Skeletal muscle tissue (tissue), 4 donors: Measurements from ENCODE around the gene IQCN. TPM values are rescaled to one million over a fixed set of nuclear protein-coding genes. Genes with fewer than 3 reads are reported as not detected.

Experiments used
- H3K27ac ChIP-seq: one replicate; pipeline ENCODE4 v1.7.0; 2013; ENCODE audit warnings: mild to moderate bottlenecking, low read depth, low read length, inconsistent platforms
- H3K27me3 ChIP-seq, 3 donors: one replicate each; pipeline ENCODE4 v1.7.0; 2013; ENCODE audit warnings: low read length in 3 of 3; ENCODE audit not compliant: control insufficient read depth in 3 of 3, insufficient read depth in 3 of 3
- H3K36me3 ChIP-seq, 3 donors: one replicate each; pipeline ENCODE4 v1.7.0; 2013; ENCODE audit warnings: low read length in 3 of 3; ENCODE audit not compliant: control insufficient read depth in 3 of 3, insufficient read depth in 3 of 3
- H3K4me1 ChIP-seq, 3 donors: one replicate each; pipeline ENCODE4 v1.7.0; 2013; ENCODE audit warnings: low read length in 3 of 3, mild to moderate bottlenecking in 3 of 3; ENCODE audit not compliant: control insufficient read depth in 3 of 3, insufficient read depth in 3 of 3
- H3K4me3 ChIP-seq, 3 donors: one replicate each; pipeline ENCODE4 v1.7.0; 2013; ENCODE audit warnings: low read length in 3 of 3
- H3K9ac ChIP-seq, 3 donors: one replicate each; pipeline ENCODE4 v1.7.0; 2013; ENCODE audit warnings: low read length in 3 of 3, mild to moderate bottlenecking in 3 of 3, moderate library complexity in 2 of 3, low read depth in 1 of 3
- H3K9me3 ChIP-seq, 3 donors: one replicate each; pipeline ENCODE4 v1.7.0; 2013; ENCODE audit warnings: low read length in 3 of 3; ENCODE audit not compliant: control insufficient read depth in 3 of 3
- total RNA-seq: library from RNA; depleted of rRNA; stranded (reverse); fragments of >200 nt; gene quantifications from one replicate; pipeline ENCODE4 v1.2.3, GENCODE V29; 2014
- donor health status: Osteomylitis.

IQCN gene
- total RNA-seq, 1 donor from 2014 or later: 0.52 TPM

DNA sequence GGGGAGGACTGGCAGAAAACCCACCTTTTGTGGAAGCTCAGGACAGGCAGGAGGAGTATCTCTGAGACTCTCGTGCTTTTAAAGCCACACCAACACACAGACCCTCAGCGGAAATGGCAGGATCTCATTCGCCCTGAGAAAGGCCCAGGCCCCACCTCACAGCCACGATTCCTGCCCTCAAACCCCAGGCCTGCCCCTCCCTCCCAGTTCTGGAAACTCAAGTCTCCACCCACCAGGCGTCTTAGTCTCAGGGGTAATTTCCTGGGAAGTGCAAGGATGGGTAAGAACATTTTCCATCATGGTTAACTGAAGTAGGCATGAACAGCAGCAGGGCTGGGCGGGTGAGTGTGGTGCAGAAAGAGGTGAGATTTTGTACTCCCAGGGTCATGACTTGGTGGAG lies 40.1 kb downstream of the IQCN start:
- H3K9me3 ChIP-seq: peaks cover 0 to 8% (median 0%) of the 10 kb centered on the region in 3 donors
- H3K27me3 ChIP-seq: peaks cover 16 to 39% (median 22%) of the 10 kb centered on the region in 3 donors
- no peaks in the 10 kb centered on the region for H3K36me3 ChIP-seq
- H3K4me3 ChIP-seq: no peak overlapping the region
- peaks cover 0 to 9% (median 5%) of the 10 kb centered on the region in 3 donors for H3K4me1 ChIP-seq
- no peak overlapping the region for H3K9ac ChIP-seq
- no peak overlapping the region for H3K27ac ChIP-seq

DNA sequence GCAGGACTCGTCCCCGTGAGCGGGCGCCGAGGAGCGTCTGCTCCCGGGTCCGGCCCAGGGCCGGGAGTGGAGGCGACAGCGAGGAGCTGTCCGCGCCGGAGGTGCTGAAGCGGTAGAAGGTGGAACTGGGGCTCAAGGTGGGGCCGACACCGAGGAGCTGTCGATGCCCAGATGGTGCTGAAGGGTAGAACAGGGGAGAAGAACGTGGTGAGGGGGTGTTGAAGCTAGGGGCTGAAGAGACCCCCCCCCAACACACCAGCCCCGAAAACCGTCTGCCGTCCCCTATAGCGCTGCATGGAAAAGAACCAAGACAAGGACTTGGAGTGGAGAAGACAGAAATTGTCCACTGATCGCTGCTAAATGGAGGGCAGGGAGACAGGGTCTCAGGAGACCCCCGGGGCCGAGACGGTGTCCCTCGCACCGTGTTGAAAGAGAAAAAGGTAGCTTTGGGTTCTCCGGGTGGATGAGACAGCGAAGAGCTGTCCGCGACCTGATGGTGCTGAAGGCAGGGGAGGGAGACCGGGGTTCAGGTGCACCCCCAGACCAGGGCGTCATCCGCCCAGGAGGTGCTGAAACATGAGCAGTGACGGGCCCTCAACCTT lies 40.9 kb downstream of the IQCN start:
- Histone ChIP-seq H3K9ac (no peak overlapping the region), H3K9me3 (peaks cover 0 to 8% (median 0%) of the 10 kb centered on the region in 3 donors), H3K4me3 (no peak overlapping the region), H3K4me1 (peaks cover 4 to 12% (median 9%) of the 10 kb centered on the region in 3 donors), H3K36me3 (no peaks in the 10 kb centered on the region), H3K27me3 (peaks cover 16 to 39% (median 22%) of the 10 kb centered on the region in 3 donors), H3K27ac (no peak overlapping the region)

DNA sequence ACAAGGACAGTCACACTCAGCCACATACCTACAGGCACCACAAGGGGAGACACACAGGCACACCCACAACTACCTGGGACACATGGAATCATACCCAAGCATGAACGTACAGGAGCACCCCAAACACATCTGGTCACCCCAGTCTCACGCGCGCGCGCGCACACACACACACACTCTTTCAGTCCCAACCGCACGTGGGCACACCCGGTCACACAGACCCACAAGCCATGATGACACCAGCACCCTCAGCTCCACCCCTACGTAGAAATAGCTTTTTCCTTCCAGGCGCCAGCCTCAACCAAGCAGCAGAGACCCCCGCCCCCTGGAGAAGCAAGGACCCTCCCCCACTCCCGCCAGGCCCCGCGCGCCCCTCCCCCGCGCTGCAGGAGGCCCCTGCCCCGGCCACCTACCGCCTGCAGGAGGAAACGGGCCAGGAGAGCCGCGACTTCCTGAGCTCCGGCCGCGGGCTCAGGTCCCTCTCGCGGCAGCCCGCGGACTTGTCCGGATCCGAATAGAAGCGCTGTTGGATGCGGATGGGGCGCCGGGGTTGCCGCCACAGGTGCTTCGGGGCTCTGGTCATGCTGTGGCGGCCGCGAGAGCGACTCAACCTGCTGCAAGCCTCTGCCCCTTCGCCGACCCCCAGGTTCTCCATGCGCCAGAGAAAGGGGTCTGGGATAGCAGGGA lies 41.6 kb downstream of the IQCN start:
- H3K4me1 ChIP-seq: peaks cover 9 to 19% (median 15%) of the 10 kb centered on the region in 3 donors
- H3K27me3 ChIP-seq: peaks cover 16 to 39% (median 22%) of the 10 kb centered on the region in 3 donors
- no peak overlapping the region for H3K9ac ChIP-seq
- H3K4me3 ChIP-seq: no peak overlapping the region
- peaks cover 0 to 8% (median 0%) of the 10 kb centered on the region in 3 donors for H3K9me3 ChIP-seq
- no peaks in the 10 kb centered on the region for H3K36me3 ChIP-seq
- no peak overlapping the region for H3K27ac ChIP-seq

DNA sequence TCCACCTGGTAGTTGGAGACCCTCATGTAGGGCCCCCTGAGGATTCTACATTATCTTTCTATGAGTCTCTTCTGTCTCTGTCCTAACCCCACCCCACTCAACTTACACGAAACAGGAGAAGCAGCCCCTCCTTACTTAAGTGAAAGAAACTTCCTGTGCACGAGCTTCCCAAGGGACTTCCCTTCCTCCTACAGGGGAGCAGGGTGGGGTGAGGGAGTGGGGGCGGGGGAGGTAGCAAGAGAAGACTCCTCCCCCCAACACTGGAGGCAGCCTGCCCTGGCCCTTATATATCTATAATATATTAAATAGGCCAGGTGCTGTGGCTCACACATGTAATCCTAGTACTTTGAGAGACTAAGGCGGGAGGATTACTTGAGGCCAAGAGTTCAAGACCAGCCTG lies 42.5 kb downstream of the IQCN start:
- H3K27me3 ChIP-seq: peaks cover 16 to 38% (median 26%) of the 10 kb centered on the region in 3 donors
- no peak overlapping the region for H3K9ac ChIP-seq
- peaks cover 0 to 8% (median 0%) of the 10 kb centered on the region in 3 donors for H3K9me3 ChIP-seq
- no peak overlapping the region for H3K4me3 ChIP-seq
- no peaks in the 10 kb centered on the region for H3K36me3 ChIP-seq
- peaks cover 17 to 28% (median 23%) of the 10 kb centered on the region in 3 donors for H3K4me1 ChIP-seq
- no peak overlapping the region for H3K27ac ChIP-seq

DNA sequence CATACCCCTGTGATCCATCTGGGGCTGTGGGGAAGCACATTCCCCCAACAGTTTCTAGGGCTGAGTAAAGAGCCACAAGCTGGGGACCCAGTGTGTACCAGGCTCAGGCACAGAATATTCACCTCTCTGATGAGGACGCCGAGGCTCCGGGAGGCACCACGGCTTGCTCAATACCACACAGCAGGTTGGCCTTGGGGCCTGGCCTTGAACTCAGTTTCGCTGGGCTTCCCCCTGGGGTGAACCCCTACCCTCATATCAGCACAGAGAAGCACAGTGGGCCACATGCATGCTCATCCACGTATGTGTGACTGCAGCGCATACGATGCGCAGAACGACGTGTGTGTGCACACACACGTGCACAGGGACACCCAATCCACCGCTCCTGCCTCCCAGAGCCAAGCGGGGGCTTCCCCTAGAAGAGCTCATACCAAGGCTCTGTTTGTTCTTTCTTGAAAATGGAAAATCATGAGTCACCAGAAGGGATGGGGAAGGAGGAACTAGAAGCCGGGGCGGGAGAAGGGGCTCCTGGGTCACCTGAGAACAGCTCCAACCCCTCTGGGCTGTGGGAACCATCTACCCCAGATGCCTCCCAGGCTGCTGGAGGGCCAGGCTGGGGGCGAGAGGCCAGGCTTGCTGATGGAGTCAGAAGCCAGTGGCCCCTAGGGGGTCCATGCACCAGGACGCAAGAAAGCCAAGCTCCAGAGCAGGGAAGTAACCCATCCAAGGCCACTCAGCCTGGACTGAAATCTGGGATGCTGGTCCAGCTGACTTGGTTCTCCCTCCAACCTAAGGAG lies 43.1 kb downstream of the IQCN start:
- Histone ChIP-seq H3K4me1 (peaks cover 19 to 28% (median 23%) of the 10 kb centered on the region in 3 donors), H3K36me3 (no peaks in the 10 kb centered on the region), H3K9me3 (peaks cover 0 to 8% (median 0%) of the 10 kb centered on the region in 3 donors), H3K9ac (no peak overlapping the region), H3K27ac (no peak overlapping the region), H3K4me3 (no peak overlapping the region), H3K27me3 (peaks cover 16 to 34% (median 26%) of the 10 kb centered on the region in 3 donors)

DNA sequence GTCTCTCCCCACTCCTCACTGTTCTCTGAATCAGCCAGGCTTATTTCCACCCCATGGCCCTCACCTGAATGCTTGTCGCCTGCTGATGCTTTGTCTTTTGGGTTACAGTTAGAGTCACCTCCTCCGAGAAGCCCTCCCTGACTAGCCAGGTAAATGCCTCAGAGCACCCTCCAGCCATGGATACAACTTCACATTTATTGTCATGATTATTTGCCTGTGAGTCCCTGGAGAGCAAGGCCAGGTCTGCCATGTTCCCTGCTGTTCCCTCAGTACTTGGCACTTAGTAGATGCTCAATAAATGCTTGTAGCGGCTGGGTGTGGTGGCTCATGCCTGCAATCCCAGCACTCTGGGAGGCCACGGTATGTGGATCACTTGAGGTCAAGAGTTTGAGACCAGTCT lies 44.3 kb downstream of the IQCN start:
- no peak overlapping the region for H3K27ac ChIP-seq
- no peak overlapping the region for H3K4me3 ChIP-seq
- H3K4me1 ChIP-seq: peaks cover 27 to 40% (median 35%) of the 10 kb centered on the region in 3 donors
- no peak overlapping the region for H3K9ac ChIP-seq
- H3K36me3 ChIP-seq: no peaks in the 10 kb centered on the region
- peaks cover 16 to 38% (median 38%) of the 10 kb centered on the region in 3 donors for H3K27me3 ChIP-seq
- H3K9me3 ChIP-seq: peaks cover 0 to 8% (median 0%) of the 10 kb centered on the region in 3 donors

DNA sequence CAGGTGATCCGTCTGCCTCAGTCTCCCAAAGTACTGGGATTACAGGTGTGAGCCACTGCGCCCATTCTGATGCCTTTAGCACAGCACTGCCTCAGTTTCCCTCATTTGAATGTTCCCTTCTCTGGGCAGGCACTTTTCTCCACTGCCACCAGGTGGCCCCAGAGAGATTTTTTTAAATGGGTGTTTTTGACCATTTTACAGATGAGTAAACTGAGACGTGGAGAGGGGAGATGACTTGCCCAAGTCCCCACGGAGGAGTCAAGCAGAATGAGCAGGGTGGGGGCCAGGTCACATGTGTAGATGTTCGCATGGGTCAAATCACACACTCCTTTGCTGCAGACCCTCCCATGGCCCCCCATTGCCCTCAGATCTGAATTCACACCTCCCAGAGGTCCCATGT lies 44.8 kb downstream of the IQCN start:
- H3K4me3 ChIP-seq: no peak overlapping the region
- peaks cover 16 to 41% (median 37%) of the 10 kb centered on the region in 3 donors for H3K27me3 ChIP-seq
- no peak overlapping the region for H3K27ac ChIP-seq
- no peaks in the 10 kb centered on the region for H3K36me3 ChIP-seq
- H3K9me3 ChIP-seq: peaks cover 0 to 8% (median 0%) of the 10 kb centered on the region in 3 donors
- no peak overlapping the region for H3K9ac ChIP-seq
- peaks cover 31 to 44% (median 38%) of the 10 kb centered on the region in 3 donors for H3K4me1 ChIP-seq

DNA sequence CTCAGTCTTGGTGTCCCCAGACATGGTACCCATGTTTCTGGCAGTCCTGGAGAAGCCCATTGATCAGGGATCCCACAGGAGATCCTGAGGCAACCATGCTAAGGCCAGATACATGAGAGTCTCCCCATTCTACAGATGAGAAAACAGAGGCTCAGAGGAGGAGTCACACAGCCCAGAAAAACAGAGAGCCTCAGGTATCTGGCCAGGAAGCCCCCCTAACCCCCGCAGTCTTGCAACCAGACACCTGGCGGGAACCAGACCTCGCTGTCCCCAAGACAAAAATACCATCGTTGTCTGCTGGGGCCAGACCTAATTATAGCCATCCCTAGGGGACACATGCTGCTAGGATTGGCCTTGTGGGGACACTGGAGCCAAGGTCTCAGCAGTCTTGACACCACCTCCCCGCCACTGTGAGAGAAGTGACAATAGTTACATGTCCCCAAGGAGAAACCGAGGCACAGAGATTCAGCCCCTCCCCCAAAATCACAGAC lies 46.4 kb downstream of the IQCN start:
- Histone ChIP-seq H3K27me3 (peaks cover 6 to 25% (median 23%) of the 10 kb centered on the region in 3 donors), H3K9ac (peak overlapping the region; percentile 29 to 51 (median 47)), H3K4me1 (peaks cover 36 to 52% (median 43%) of the 10 kb centered on the region in 3 donors), H3K27ac (peak overlapping the region; percentile 87), H3K9me3 (no peaks in the 10 kb centered on the region), H3K4me3 (peak overlapping the region in 2 of 3 donors; percentile 19 to 41), H3K36me3 (no peaks in the 10 kb centered on the region)

DNA sequence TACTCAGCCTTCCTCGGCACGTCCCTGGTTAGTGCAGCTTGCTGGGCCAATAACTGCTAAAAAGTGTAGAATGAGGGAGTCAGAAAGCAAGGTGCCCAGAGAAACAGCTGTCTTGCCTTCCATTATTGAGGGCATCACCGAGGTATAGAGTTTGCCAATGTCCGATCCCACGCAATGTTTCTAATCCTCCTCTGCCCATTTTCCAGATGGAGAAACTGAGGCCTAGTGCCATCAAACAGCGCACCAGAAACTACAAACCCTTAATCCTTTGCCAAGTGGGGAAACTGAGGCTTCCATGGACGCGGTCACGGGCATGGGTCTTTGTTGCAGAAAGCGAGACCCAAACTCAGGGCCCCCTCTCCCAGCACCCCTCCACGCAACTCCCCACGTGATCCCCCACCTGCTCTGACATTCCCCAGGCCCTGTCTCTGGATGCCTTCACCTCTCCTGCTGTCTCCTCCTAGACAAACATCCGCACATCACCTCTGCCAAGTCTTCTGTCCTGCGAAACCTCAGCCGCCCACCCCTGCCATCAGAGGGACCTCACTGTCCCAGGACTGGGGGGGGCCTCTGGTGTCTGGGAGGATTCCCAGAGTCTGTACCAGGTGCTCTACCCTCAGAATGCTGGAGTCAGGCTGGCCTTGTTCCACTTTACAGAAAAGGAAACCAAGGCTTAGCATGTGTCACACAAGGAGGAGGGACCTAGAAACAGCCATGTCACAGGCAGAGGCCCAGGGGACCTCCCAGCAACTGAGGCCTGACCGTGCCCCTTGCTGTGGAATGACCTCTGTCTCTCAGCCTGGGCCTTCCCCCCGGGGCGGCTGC lies 47.1 kb downstream of the IQCN start:
- Histone ChIP-seq H3K9ac (peak overlapping the region; percentile 28 to 60 (median 47)), H3K36me3 (no peaks in the 10 kb centered on the region), H3K4me1 (peaks cover 36 to 52% (median 40%) of the 10 kb centered on the region in 3 donors), H3K27me3 (peaks cover 1 to 22% (median 18%) of the 10 kb centered on the region in 3 donors), H3K27ac (peak overlapping the region; percentile 87), H3K4me3 (peak overlapping the region in 1 of 3 donors; percentile 41), H3K9me3 (no peaks in the 10 kb centered on the region)
